HepG2 (cell line): ENCODE measurements around the gene WFDC12. TPM values are rescaled to one million over a fixed set of nuclear protein-coding genes. Genes with fewer than 3 reads are reported as not detected.
"Not testable (repeated sequence)": the region's sequence is repeated elsewhere in the genome, so short reads cannot be mapped to it uniquely, and the experiment has no call there.

Source experiments
- ATAC-seq: fragments of 200-7000 bp; cut with Tn5 transposase; 3 replicates; pipeline ENCODE4 v1.9.1; 2020; ENCODE audit warnings: mild to moderate bottlenecking, moderate library complexity
- BruUV-seq: library from RNA; stranded (reverse); fragments of 400-500 nt; replicated peaks from 2 replicates; lab custom pipeline; 2021; lab: Mats Ljungman, UMichigan
- CTCF ChIA-PET: fragments of 300-600 bp; formaldehyde crosslinking; extraction: SDS; loops from one replicate; lab custom pipeline; 2021; ENCODE audit warnings: low total read pairs, inconsistent platforms, low intra/inter-chr PET ratio; lab: Yijun Ruan, JAX
- POLR2A ChIA-PET: fragments of 350-600 bp; sonication (Branson Sonifier 250); formaldehyde crosslinking; loops from one replicate; lab custom pipeline; 2020; ENCODE audit warnings: antibody characterized with exemption, inconsistent platforms; lab: Yijun Ruan, JAX
- DNase-seq: peaks from one replicate; pipeline ENCODE4 v3.0.0-alpha.2; 2015; ENCODE audit warnings: low spot score
- FAIRE-seq: peaks from 3 replicates; lab custom pipeline; 2011; peaks lifted over from hg19 to GRCh38; lab: Jason Lieb, UNC
- H2AFZ ChIP-seq: one replicate; pipeline ENCODE4 v1.6.1; 2011; ENCODE audit warnings: low read length, inconsistent platforms
- H3K27ac ChIP-seq: fragments of 300-600 bp; 3 replicates; pipeline ENCODE4 v1.8.0; 2011; ENCODE audit warnings: mixed run types, mild to moderate bottlenecking, mixed read lengths, low read length, inconsistent platforms; ENCODE audit not compliant: insufficient read depth; ENCODE audit errors: extremely low read length
- H3K27me3 ChIP-seq, 2 experiments: fragments of 200-600 bp in 1 of 2; 2 replicates in 1 of 2; 3 replicates in 1 of 2; pipeline versions ENCODE4 v1.6.0 to v1.8.0; 2011; ENCODE audit warnings: low read length in 2 of 2, mild to moderate bottlenecking in 2 of 2, moderate library complexity in 2 of 2, inconsistent platforms in 1 of 2; ENCODE audit not compliant: insufficient read depth in 2 of 2, control insufficient read depth in 1 of 2
- H3K36me3 ChIP-seq, 2 experiments: fragments of 200-600 bp in 1 of 2; replicated peaks in 1 of 2; 2 replicates in 1 of 2; 3 replicates in 1 of 2; pipeline versions ENCODE4 v1.5.1 to v1.8.0; 2011; ENCODE audit warnings: low read length in 2 of 2, inconsistent platforms in 1 of 2; ENCODE audit not compliant: insufficient read depth in 2 of 2, control insufficient read depth in 1 of 2
- H3K4me1 ChIP-seq: 2 replicates; pipeline ENCODE4 v1.5.1; 2012; ENCODE audit warnings: low read length, inconsistent platforms; ENCODE audit not compliant: insufficient read depth
- H3K4me2 ChIP-seq: 2 replicates; pipeline ENCODE4 v1.6.0; 2011; ENCODE audit warnings: low read depth, low read length, inconsistent platforms
- H3K4me3 ChIP-seq, 3 experiments: fragments of 200-600 bp in 1 of 3; sonication (generic), shearing (Covaris generic) in 1 of 3; replicated peaks in 1 of 3; 2 replicates each; pipeline ENCODE4 v1.5.1; 2011 to 2016; ENCODE audit warnings: low read length in 3 of 3, inconsistent platforms in 2 of 3, low read depth in 2 of 3, mild to moderate bottlenecking in 2 of 3, control low read depth in 1 of 3, mixed read lengths in 1 of 3; ENCODE audit not compliant: insufficient read depth in 1 of 3
- H3K79me2 ChIP-seq: one replicate; pipeline ENCODE4 v1.6.1; 2011; ENCODE audit warnings: low read length, inconsistent platforms; ENCODE audit not compliant: insufficient read depth
- H3K9ac ChIP-seq: 2 replicates; pipeline ENCODE4 v1.6.0; 2011; ENCODE audit warnings: mild to moderate bottlenecking, low read depth, low read length, inconsistent platforms; ENCODE audit not compliant: insufficient read depth
- H3K9me3 ChIP-seq: 2 replicates; pipeline ENCODE4 v1.5.1; 2012; ENCODE audit warnings: mild to moderate bottlenecking, low read length
- H4K20me1 ChIP-seq: 2 replicates; pipeline ENCODE4 v1.6.0; 2011; ENCODE audit warnings: inconsistent platforms, mild to moderate bottlenecking, low read length, moderate library complexity; ENCODE audit not compliant: insufficient read depth
- WGBS: methylation state at CpG from one replicate; pipeline ENCODE4 v1.1.6; 2017; ENCODE audit warnings: low lambda C conversion rate; 5-methylcytosine and 5-hydroxymethylcytosine counted together
- in situ Hi-C: cut with HindIII; loops from 2 replicates; pipeline ENCODE4 v1.10.0; 2017; ENCODE audit warnings: low pct_unique_long_range_greater_than_20kb; ENCODE audit not compliant: extremely low pct_ligation_motif_present
- intact Hi-C: fragments of 100-400 bp; cut with micrococcal nuclease; formaldehyde crosslinking; loops from one replicate; pipeline ENCODE4 v1.10.0; 2022; ENCODE audit not compliant: unreplicated experiment
- polyA plus RNA-seq, 8 experiments: library from polyadenylated mRNA; depleted of rRNA in 3 of 8; stranded (reverse) in 7 of 8; unstranded in 1 of 8; fragments of >200 nt; fragmentation: Illumina TruSeq in 4 of 8; extraction: Trizol in 4 of 8; gene quantifications; 2 replicates each; pipeline versions ENCODE4 v1.2.1 to v1.2.3, GENCODE V29; 2011 to 2016; ENCODE audit warnings: low read depth in 4 of 8, missing spikeins in 1 of 8, mixed read lengths in 1 of 8; ENCODE audit not compliant: insufficient read depth in 1 of 8
- total RNA-seq, 5 experiments: library from RNA; depleted of rRNA; stranded (reverse); fragments of >200 nt; fragmentation: Illumina TruSeq; extraction: Trizol; gene quantifications; 2 replicates each; pipeline ENCODE4 v1.2.3, GENCODE V29; 2016; ENCODE audit warnings: low read depth in 1 of 5
- TF ChIP-seq, protein P1 (sequence below): sonication (generic); formaldehyde crosslinking; IDR thresholded peaks from 2 replicates; pipeline ENCODE4 v1.4.0; 2020; ENCODE audit warnings: missing genetic modification reagents
- TF ChIP-seq, protein P2 (sequence below): sonication (generic); formaldehyde crosslinking; IDR thresholded peaks from 2 replicates; pipeline ENCODE4 v1.8.1; 2023; ENCODE audit warnings: missing genetic modification reagents, inconsistent platforms, borderline replicate concordance

The WFDC12 gene
- total and polyA plus RNA-seq, 2 of the 13 experiments (the other 11 are each of a cell fraction or from before 2014, with no cell fraction given) = not detected

DNA sequence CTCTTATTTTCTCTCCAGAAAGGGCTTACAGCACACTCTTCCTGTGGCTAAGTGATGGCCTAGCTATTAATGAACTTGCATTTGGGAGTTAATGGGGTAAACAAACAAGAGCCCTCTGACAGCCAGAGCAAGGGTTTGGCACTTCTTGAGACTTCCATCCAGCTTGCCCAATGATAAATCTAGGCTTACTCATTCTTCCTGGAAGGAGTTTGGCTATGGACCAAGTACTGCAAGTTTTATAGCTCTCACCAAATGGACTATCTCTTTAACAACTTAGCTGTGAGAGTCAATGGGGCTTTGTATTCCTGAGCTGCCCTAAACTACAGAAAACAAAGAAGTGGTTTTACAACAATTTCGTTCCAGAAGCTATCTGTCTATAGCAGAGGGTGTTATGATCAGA, 33.7 kb upstream of the WFDC12 start (continued):
- TF ChIP-seq, protein P1, sequence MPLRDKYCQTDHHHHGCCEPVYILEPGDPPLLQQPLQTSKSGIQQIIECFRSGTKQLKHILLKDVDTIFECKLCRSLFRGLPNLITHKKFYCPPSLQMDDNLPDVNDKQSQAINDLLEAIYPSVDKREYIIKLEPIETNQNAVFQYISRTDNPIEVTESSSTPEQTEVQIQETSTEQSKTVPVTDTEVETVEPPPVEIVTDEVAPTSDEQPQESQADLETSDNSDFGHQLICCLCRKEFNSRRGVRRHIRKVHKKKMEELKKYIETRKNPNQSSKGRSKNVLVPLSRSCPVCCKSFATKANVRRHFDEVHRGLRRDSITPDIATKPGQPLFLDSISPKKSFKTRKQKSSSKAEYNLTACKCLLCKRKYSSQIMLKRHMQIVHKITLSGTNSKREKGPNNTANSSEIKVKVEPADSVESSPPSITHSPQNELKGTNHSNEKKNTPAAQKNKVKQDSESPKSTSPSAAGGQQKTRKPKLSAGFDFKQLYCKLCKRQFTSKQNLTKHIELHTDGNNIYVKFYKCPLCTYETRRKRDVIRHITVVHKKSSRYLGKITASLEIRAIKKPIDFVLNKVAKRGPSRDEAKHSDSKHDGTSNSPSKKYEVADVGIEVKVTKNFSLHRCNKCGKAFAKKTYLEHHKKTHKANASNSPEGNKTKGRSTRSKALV = no peak

DNA sequence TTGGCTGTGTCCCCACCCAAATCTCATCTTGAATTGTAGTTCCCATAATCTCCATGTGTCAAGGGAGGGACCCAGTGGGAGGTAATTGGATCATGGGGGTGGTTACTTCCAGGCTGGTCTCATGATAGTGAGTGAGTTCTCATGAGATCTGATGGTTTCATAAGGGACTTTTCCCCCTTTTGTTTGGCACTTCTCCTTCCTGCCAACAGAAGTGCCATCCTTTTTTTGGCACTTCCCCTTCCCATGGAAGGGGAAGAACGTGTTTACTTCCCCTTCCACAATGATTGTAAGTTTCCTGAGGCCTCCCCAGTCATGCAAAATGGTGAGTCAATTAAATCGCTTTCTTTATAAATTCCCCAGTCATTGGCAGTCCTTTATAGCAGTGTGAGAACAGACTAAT, 32.4 kb upstream of the WFDC12 start:
- no peak overlapping the region for H2AFZ ChIP-seq
- ATAC-seq (no peak), DNase-seq (no peak), FAIRE-seq (no peak)
- no TSS peak for BruUV-seq
- no peaks in the 10 kb centered on the region for H4K20me1 ChIP-seq
- H3K9me3 ChIP-seq = peaks cover 6% of the 10 kb centered on the region; the same call in 1 of the 2 replicates
- TF ChIP-seq, protein P2, sequence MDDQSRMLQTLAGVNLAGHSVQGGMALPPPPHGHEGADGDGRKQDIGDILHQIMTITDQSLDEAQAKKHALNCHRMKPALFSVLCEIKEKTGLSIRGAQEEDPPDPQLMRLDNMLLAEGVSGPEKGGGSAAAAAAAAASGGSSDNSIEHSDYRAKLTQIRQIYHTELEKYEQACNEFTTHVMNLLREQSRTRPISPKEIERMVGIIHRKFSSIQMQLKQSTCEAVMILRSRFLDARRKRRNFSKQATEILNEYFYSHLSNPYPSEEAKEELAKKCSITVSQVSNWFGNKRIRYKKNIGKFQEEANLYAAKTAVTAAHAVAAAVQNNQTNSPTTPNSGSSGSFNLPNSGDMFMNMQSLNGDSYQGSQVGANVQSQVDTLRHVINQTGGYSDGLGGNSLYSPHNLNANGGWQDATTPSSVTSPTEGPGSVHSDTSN (CRISPR knock-in tag) = no peak
- intact Hi-C loops (no loop called here), in situ Hi-C loops (no loop called here)
- ChIA-PET POLR2A (no interaction called here), CTCF (no interaction called here)
- no peaks in the 10 kb centered on the region for H3K4me1 ChIP-seq
- WGBS = 2% methylated on average over 2 of the region's 2 CpGs
- no peak overlapping the region for H3K27ac ChIP-seq
- no peaks in the 10 kb centered on the region for H3K27me3 ChIP-seq
- H3K4me2 ChIP-seq = no peak overlapping the region
- no peak overlapping the region for H3K4me3 ChIP-seq
- H3K9ac ChIP-seq = no peak overlapping the region
- H3K36me3 ChIP-seq = no peaks in the 10 kb centered on the region
- H3K79me2 ChIP-seq = no peaks in the 10 kb centered on the region

DNA sequence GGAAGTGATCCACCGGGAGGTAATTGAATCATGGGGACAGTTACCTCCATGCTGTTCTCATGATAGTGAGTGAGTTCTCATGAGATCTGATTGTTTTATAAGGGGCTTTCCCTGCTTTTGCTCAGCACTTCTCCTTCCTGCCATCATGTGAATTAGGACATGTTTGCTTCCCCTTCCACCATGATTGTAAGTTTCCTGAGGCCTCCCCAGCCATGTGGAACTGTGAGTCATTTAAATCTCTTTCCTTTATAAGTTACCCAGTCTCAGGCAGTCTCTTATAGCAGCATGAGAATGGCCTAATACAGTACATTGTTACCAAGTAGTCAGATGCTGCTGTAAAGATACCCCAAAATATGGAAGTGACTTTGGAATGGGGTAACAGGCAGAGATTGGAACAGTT, 30.5 kb upstream of the WFDC12 start:
- H3K4me1 ChIP-seq, H3K9ac ChIP-seq, DNase-seq, H3K9me3 ChIP-seq, H3K36me3 ChIP-seq, H3K27me3 ChIP-seq, intact Hi-C loops, H3K27ac ChIP-seq, BruUV-seq, POLR2A ChIA-PET, H3K4me3 ChIP-seq, CTCF ChIA-PET, ATAC-seq, H3K4me2 ChIP-seq, H2AFZ ChIP-seq, FAIRE-seq, in situ Hi-C loops, H4K20me1 ChIP-seq, H3K79me2 ChIP-seq: not testable (repeated sequence)
- 0% methylated on average over 1 of the region's 1 CpG for WGBS
